ENCODE measurements around the gene TNPO1. TPM values are rescaled to one million over a fixed set of nuclear protein-coding genes. Genes with fewer than 3 reads are reported as not detected.
A peak's percentile ranks its signal among the peaks of the same experiment; 100 is the strongest.

The TNPO1 gene
- total and polyA plus RNA-seq, 4 donors = 49.9 to 181 (median 124) TPM

DNA sequence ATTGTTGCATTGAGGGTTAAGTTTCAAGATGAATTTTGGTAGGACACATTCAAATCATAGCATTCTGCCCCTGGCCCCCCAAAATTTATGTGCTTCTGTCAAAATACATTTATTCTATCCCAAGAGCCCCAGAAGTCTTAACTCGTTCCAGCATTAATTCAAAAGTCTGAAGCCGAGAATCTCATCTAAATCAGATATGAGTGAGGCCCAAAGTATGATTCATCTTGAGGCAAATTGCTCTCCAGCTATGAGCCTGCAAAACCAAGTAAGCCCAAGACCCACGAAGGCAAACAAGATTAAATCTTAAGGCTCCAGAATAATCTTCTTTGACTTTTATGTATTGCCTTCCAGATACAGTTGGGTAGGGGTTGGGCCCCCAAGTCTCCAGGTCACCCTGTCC lies 19.2 kb downstream of the TNPO1 start:
- no peak overlapping the region for H3K27ac ChIP-seq (ENCODE audit: low read depth, low read length)
- no peaks in the 10 kb centered on the region for H3K36me3 ChIP-seq (ENCODE audit: control insufficient read depth, insufficient read depth, low read length)
- no peaks in the 10 kb centered on the region for H3K9me3 ChIP-seq (ENCODE audit: control insufficient read depth, insufficient read depth, low read length)
- no peak for DNase-seq (ENCODE audit: low read depth in 4 of 6, low spot score in 6 of 6)
- no peaks in the 10 kb centered on the region for H3K4me1 ChIP-seq (ENCODE audit: control insufficient read depth, insufficient read depth, low read length)
- no peak overlapping the region for H3K4me3 ChIP-seq (ENCODE audit: low read depth, low read length)
- H3K27me3 ChIP-seq (ENCODE audit: control insufficient read depth, insufficient read depth, low read length) = no peaks in the 10 kb centered on the region
- whole genome bisulfite sequencing (ENCODE audit: insufficient coverage) = 83% methylated on average over 2 of the region's 3 CpGs

- no peaks in the 10 kb centered on the region for H3K27me3 ChIP-seq (ENCODE audit: control insufficient read depth, insufficient read depth, low read length)
- H3K27ac ChIP-seq (ENCODE audit: low read depth, low read length) = no peak overlapping the region
- no peak for DNase-seq (ENCODE audit: low read depth in 4 of 6, low spot score in 6 of 6)
- H3K36me3 ChIP-seq (ENCODE audit: control insufficient read depth, insufficient read depth, low read length) = no peaks in the 10 kb centered on the region
- no peak overlapping the region for H3K4me3 ChIP-seq (ENCODE audit: low read depth, low read length)
- H3K4me1 ChIP-seq (ENCODE audit: control insufficient read depth, insufficient read depth, low read length) = no peaks in the 10 kb centered on the region
- WGBS (ENCODE audit: insufficient coverage) = 82% methylated on average over 1 of the region's 1 CpG
- no peaks in the 10 kb centered on the region for H3K9me3 ChIP-seq (ENCODE audit: control insufficient read depth, insufficient read depth, low read length)
Observed at GRCh38 chr5:72836810-72837209, 20.3 kb downstream of the TNPO1 start.

- H3K27me3 ChIP-seq (ENCODE audit: control insufficient read depth, insufficient read depth, low read length) = no peaks in the 10 kb centered on the region
- no peak overlapping the region for H3K4me3 ChIP-seq (ENCODE audit: low read depth, low read length)
- no peaks in the 10 kb centered on the region for H3K4me1 ChIP-seq (ENCODE audit: control insufficient read depth, insufficient read depth, low read length)
- DNase-seq (ENCODE audit: low read depth in 4 of 6, low spot score in 6 of 6) = no peak
- H3K27ac ChIP-seq (ENCODE audit: low read depth, low read length) = no peak overlapping the region
- H3K9me3 ChIP-seq (ENCODE audit: control insufficient read depth, insufficient read depth, low read length) = no peaks in the 10 kb centered on the region
- H3K36me3 ChIP-seq (ENCODE audit: control insufficient read depth, insufficient read depth, low read length) = no peaks in the 10 kb centered on the region
- 100% methylated on average over 1 of the region's 4 CpGs for WGBS (ENCODE audit: insufficient coverage)
Observed at GRCh38 chr5:72837524-72838096, 21.1 kb downstream of the TNPO1 start.

DNA sequence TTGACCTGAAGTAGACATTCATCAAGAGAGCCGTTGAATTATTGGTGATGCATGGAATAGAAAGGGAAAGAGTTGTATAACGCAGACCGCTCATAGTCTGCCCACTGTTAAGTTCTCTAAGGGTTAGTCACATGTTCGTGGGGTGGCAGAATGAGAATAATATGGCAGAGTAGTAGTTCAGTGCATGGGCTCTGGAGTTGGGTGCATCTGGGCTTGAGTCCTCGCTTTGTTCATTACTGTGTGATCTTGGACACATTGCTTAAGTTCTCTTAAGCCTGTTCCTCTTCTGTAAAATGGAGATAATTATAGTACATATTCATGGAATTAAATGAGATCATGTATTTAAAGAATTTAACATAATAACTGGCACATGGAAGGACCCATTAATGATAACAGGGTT lies 23.6 kb downstream of the TNPO1 start:
- Histone ChIP-seq H3K9me3 (ENCODE audit: control insufficient read depth, insufficient read depth, low read length) (no peaks in the 10 kb centered on the region), H3K4me3 (ENCODE audit: low read depth, low read length) (no peak overlapping the region), H3K27ac (ENCODE audit: low read depth, low read length) (no peak overlapping the region), H3K36me3 (ENCODE audit: control insufficient read depth, insufficient read depth, low read length) (no peaks in the 10 kb centered on the region), H3K4me1 (ENCODE audit: control insufficient read depth, insufficient read depth, low read length) (peaks cover 4% of the 10 kb centered on the region), H3K27me3 (ENCODE audit: control insufficient read depth, insufficient read depth, low read length) (no peaks in the 10 kb centered on the region)
- DNase-seq (ENCODE audit: low read depth in 4 of 6, low spot score in 6 of 6) = no peak
- 44% methylated on average over 4 of the region's 5 CpGs for WGBS (ENCODE audit: insufficient coverage)

- WGBS (ENCODE audit: insufficient coverage) = no CpG with 5 or more reads among the region's 1 CpG
- Histone ChIP-seq H3K36me3 (ENCODE audit: control insufficient read depth, insufficient read depth, low read length) (no peaks in the 10 kb centered on the region), H3K27me3 (ENCODE audit: control insufficient read depth, insufficient read depth, low read length) (no peaks in the 10 kb centered on the region), H3K27ac (ENCODE audit: low read depth, low read length) (no peak overlapping the region), H3K4me1 (ENCODE audit: control insufficient read depth, insufficient read depth, low read length) (peaks cover 4% of the 10 kb centered on the region), H3K9me3 (ENCODE audit: control insufficient read depth, insufficient read depth, low read length) (no peaks in the 10 kb centered on the region), H3K4me3 (ENCODE audit: low read depth, low read length) (no peak overlapping the region)
- DNase-seq (ENCODE audit: low read depth in 4 of 6, low spot score in 6 of 6) = no peak
Observed at GRCh38 chr5:72841756-72842535, 25.5 kb downstream of the TNPO1 start.

DNA sequence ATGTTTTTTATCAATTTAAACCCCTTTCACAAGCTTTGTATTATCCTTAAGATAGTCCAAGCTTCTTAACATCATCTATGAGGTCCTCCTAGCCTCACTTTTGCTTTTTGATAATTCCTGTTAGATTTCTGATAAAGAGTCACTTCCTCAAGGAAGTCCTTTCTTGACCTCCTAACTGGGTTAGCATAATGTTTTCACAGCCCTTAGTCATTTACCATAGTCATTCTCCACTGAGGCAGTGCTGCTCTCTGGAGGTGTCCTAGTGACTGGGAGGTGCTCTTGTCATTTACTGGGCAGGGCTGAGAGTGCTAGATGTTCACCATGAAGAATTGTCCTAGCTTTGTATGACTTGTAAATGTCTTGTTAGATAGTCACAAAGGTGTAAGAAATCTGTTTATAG lies 26.4 kb downstream of the TNPO1 start:
- no peak for DNase-seq (ENCODE audit: low read depth in 4 of 6, low spot score in 6 of 6)
- Histone ChIP-seq H3K4me3 (ENCODE audit: low read depth, low read length) (no peak overlapping the region), H3K4me1 (ENCODE audit: control insufficient read depth, insufficient read depth, low read length) (peaks cover 4% of the 10 kb centered on the region), H3K27me3 (ENCODE audit: control insufficient read depth, insufficient read depth, low read length) (no peaks in the 10 kb centered on the region), H3K27ac (ENCODE audit: low read depth, low read length) (no peak overlapping the region), H3K9me3 (ENCODE audit: control insufficient read depth, insufficient read depth, low read length) (no peaks in the 10 kb centered on the region), H3K36me3 (ENCODE audit: control insufficient read depth, insufficient read depth, low read length) (no peaks in the 10 kb centered on the region)

- Histone ChIP-seq H3K4me3 (ENCODE audit: low read depth, low read length) (no peak overlapping the region), H3K4me1 (ENCODE audit: control insufficient read depth, insufficient read depth, low read length) (peaks cover 4% of the 10 kb centered on the region), H3K27me3 (ENCODE audit: control insufficient read depth, insufficient read depth, low read length) (no peaks in the 10 kb centered on the region), H3K9me3 (ENCODE audit: control insufficient read depth, insufficient read depth, low read length) (no peaks in the 10 kb centered on the region), H3K27ac (ENCODE audit: low read depth, low read length) (no peak overlapping the region), H3K36me3 (ENCODE audit: control insufficient read depth, insufficient read depth, low read length) (no peaks in the 10 kb centered on the region)
- no peak for DNase-seq (ENCODE audit: low read depth in 4 of 6, low spot score in 6 of 6)
Observed at GRCh38 chr5:72844218-72844603, 27.8 kb downstream of the TNPO1 start.

GRCh38 chr5:72845889-72846288 lies 29.4 kb downstream of the TNPO1 start:
- peaks cover 4% of the 10 kb centered on the region for H3K4me1 ChIP-seq (ENCODE audit: control insufficient read depth, insufficient read depth, low read length)
- no peaks in the 10 kb centered on the region for H3K27me3 ChIP-seq (ENCODE audit: control insufficient read depth, insufficient read depth, low read length)
- WGBS (ENCODE audit: insufficient coverage) = no CpG with 5 or more reads among the region's 2 CpGs
- no peaks in the 10 kb centered on the region for H3K36me3 ChIP-seq (ENCODE audit: control insufficient read depth, insufficient read depth, low read length)
- no peaks in the 10 kb centered on the region for H3K9me3 ChIP-seq (ENCODE audit: control insufficient read depth, insufficient read depth, low read length)
- DNase-seq (ENCODE audit: low read depth in 4 of 6, low spot score in 6 of 6) = no peak
- H3K27ac ChIP-seq (ENCODE audit: low read depth, low read length) = no peak overlapping the region
- H3K4me3 ChIP-seq (ENCODE audit: low read depth, low read length) = no peak overlapping the region

GRCh38 chr5:72846483-72846882 lies 30.0 kb downstream of the TNPO1 start:
- no peak overlapping the region for H3K27ac ChIP-seq (ENCODE audit: low read depth, low read length)
- peaks cover 2% of the 10 kb centered on the region for H3K36me3 ChIP-seq (ENCODE audit: control insufficient read depth, insufficient read depth, low read length)
- no peaks in the 10 kb centered on the region for H3K27me3 ChIP-seq (ENCODE audit: control insufficient read depth, insufficient read depth, low read length)
- DNase-seq (ENCODE audit: low read depth in 4 of 6, low spot score in 6 of 6) = no peak
- H3K4me1 ChIP-seq (ENCODE audit: control insufficient read depth, insufficient read depth, low read length) = peaks cover 6% of the 10 kb centered on the region
- H3K9me3 ChIP-seq (ENCODE audit: control insufficient read depth, insufficient read depth, low read length) = no peaks in the 10 kb centered on the region
- WGBS (ENCODE audit: insufficient coverage) = no CpG with 5 or more reads among the region's 2 CpGs
- no peak overlapping the region for H3K4me3 ChIP-seq (ENCODE audit: low read depth, low read length)

GRCh38 chr5:72847439-72847838 lies 31.0 kb downstream of the TNPO1 start:
- H3K4me3 ChIP-seq (ENCODE audit: low read depth, low read length) = peak overlapping the region; percentile 96
- DNase-seq (ENCODE audit: low read depth in 4 of 6, low spot score in 6 of 6) = no peak
- no peaks in the 10 kb centered on the region for H3K27me3 ChIP-seq (ENCODE audit: control insufficient read depth, insufficient read depth, low read length)
- H3K9me3 ChIP-seq (ENCODE audit: control insufficient read depth, insufficient read depth, low read length) = no peaks in the 10 kb centered on the region
- peaks cover 4% of the 10 kb centered on the region for H3K36me3 ChIP-seq (ENCODE audit: control insufficient read depth, insufficient read depth, low read length)
- WGBS (ENCODE audit: insufficient coverage) = no CpG with 5 or more reads among the region's 3 CpGs
- peaks cover 8% of the 10 kb centered on the region for H3K4me1 ChIP-seq (ENCODE audit: control insufficient read depth, insufficient read depth, low read length)
- peak overlapping the region; percentile 6 for H3K27ac ChIP-seq (ENCODE audit: low read depth, low read length)

Data from spinal cord (tissue), 10 donors.